CD4-positive, alpha-beta T cell treated with Interleukin-17A for 4 hours (primary cell): ENCODE measurements around the gene TRIO.

Experiments used
- DNase-seq: peaks from one replicate; pipeline ENCODE4 v3.0.0-alpha.2; 2020; ENCODE audit warnings: mixed read lengths

Gene TRIO

GRCh38 chr5:14148890-14149671 lies 5.9 kb downstream of the TRIO start:
- no peak for DNase-seq

GRCh38 chr5:14149672-14150274 lies 6.6 kb downstream of the TRIO start:
- DNase-seq = no peak

- no peak for DNase-seq
Observed at GRCh38 chr5:14151416-14151815, 8.3 kb downstream of the TRIO start.

GRCh38 chr5:14153071-14153864 lies 10.1 kb downstream of the TRIO start:
- DNase-seq = no peak

- no peak for DNase-seq
Observed at GRCh38 chr5:14153932-14154731, 11.0 kb downstream of the TRIO start.

- DNase-seq = no peak
Observed at GRCh38 chr5:14155075-14155474, 11.9 kb downstream of the TRIO start.

GRCh38 chr5:14155739-14156138 lies 12.6 kb downstream of the TRIO start:
- DNase-seq = no peak

GRCh38 chr5:14156290-14156649 lies 13.1 kb downstream of the TRIO start:
- no peak for DNase-seq

GRCh38 chr5:14156650-14157492 lies 13.7 kb downstream of the TRIO start:
- DNase-seq = no peak

GRCh38 chr5:14157493-14157782 lies 14.3 kb downstream of the TRIO start:
- DNase-seq = no peak

GRCh38 chr5:14158890-14159666 lies 15.9 kb downstream of the TRIO start:
- DNase-seq = no peak

- no peak for DNase-seq
Observed at GRCh38 chr5:14161825-14162556, 18.8 kb downstream of the TRIO start.

GRCh38 chr5:14164164-14165163 lies 21.3 kb downstream of the TRIO start:
- no peak for DNase-seq

- no peak for DNase-seq
Observed at GRCh38 chr5:14165375-14166106, 22.4 kb downstream of the TRIO start.

GRCh38 chr5:14166437-14166836 lies 23.3 kb downstream of the TRIO start:
- DNase-seq = no peak

- DNase-seq = no peak
Observed at GRCh38 chr5:14167211-14167845, 24.2 kb downstream of the TRIO start.

GRCh38 chr5:14168144-14168792 lies 25.1 kb downstream of the TRIO start:
- DNase-seq = no peak
